Sciatic nerve (tissue), 2 donors: ENCODE measurements around the gene NNAT. TPM values are rescaled to one million over a fixed set of nuclear protein-coding genes. Genes with fewer than 3 reads are reported as not detected.

Experiments
- ATAC-seq: fragments of 200-7000 bp; cut with Tn5 transposase; one replicate; pipeline ENCODE4 v1.9.1; 2020; ENCODE audit warnings: mild to moderate bottlenecking, moderate library complexity
- DNase-seq: peaks from one replicate; pipeline ENCODE4 v3.0.0-alpha.2; 2020; ENCODE audit warnings: low spot score
- intact Hi-C: fragments of 100-400 bp; cut with DNase I; formaldehyde crosslinking; loops from one replicate; pipeline ENCODE4 v1.14.2; 2022
- total RNA-seq: library from RNA; stranded (reverse); fragmentation: NEBNext Ultra II Directional; extraction: Animal tissue kit (Norgen Biotek cat#: 25700); gene quantifications from one replicate; pipeline ENCODE4 v1.2.1, GENCODE V29; 2021
- donor health status: DM: no; HTN: no; CAD: no.
- donor health status: DM: no; HTN: no; CAD: no.

NNAT gene
- total RNA-seq, 1 donor from 2014 or later, result 2.1 TPM

GRCh38 chr20:37519508-37520418 is 1.3 kb upstream of the NNAT start:
- intact Hi-C loops, result no loop called here
- DNase-seq (no peak), ATAC-seq (peak; percentile 13)

GRCh38 chr20:37520419-37520955 is 563 bp upstream of the NNAT start:
- DNase-seq (no peak), ATAC-seq (no peak)
- intact Hi-C loops, result no loop called here

- no peak for DNase-seq
Observed at GRCh38 chr20:37522260-37523011, 1.4 kb downstream of the NNAT start.

GRCh38 chr20:37523012-37523391 is 2.0 kb downstream of the NNAT start:
- DNase-seq, result no peak
- intact Hi-C loops, result no loop called here
- ATAC-seq, result no peak

More at GRCh38 chr20:37522260-37523011, 1.4 kb downstream of the NNAT start:
- no peak for ATAC-seq
- intact Hi-C loops, result no loop called here

GRCh38 chr20:37523911-37524700 is 3.1 kb downstream of the NNAT start:
- no peak for ATAC-seq
- intact Hi-C loops, result no loop called here

GRCh38 chr20:37524859-37525708 is 4.0 kb downstream of the NNAT start:
- no peak for ATAC-seq
- intact Hi-C loops, result no loop called here
- DNase-seq, result peak; percentile 19

More at GRCh38 chr20:37523911-37524700, 3.1 kb downstream of the NNAT start:
- peak; percentile 40 for DNase-seq

GRCh38 chr20:37525810-37526209 is 4.8 kb downstream of the NNAT start:
- intact Hi-C loops, result no loop called here
- DNase-seq (peak; percentile 15), ATAC-seq (no peak)

GRCh38 chr20:37526238-37526838 is 5.3 kb downstream of the NNAT start:
- no peak for ATAC-seq
- intact Hi-C loops, result no loop called here
- peak; percentile 33 for DNase-seq

GRCh38 chr20:37526839-37527637 is 6.0 kb downstream of the NNAT start:
- ATAC-seq (peak; percentile 35), DNase-seq (peak; percentile 53)
- intact Hi-C loops, result no loop called here

GRCh38 chr20:37527638-37528445 is 6.8 kb downstream of the NNAT start, which contains the start of gene BLCAP:
Gene BLCAP, minus strand, starts transcription at chr20:37527876. Its CDS starts 8,702 bp downstream, at chr20:37519174.
- DNase-seq (peak; percentile 92), ATAC-seq (peak; percentile 96)
- intact Hi-C loops, result no loop called here

GRCh38 chr20:37528446-37529213 is 7.6 kb downstream of the NNAT start:
- intact Hi-C loops, result no loop called here
- DNase-seq (no peak), ATAC-seq (peak; percentile 3)

GRCh38 chr20:37529214-37529967 is 8.3 kb downstream of the NNAT start:
- DNase-seq (no peak), ATAC-seq (no peak)
- intact Hi-C loops, result no loop called here

- no peak for DNase-seq
- intact Hi-C loops, result loop anchor here (5.0 kb wide), 1 partner anchor 338 kb away; no protein-coding TSS in a partner anchor
- ATAC-seq, result no peak
Observed at GRCh38 chr20:37529968-37530600, 9.0 kb downstream of the NNAT start.

- intact Hi-C loops, result loop anchor here (5.0 kb wide), 1 partner anchor 338 kb away; no protein-coding TSS in a partner anchor
- ATAC-seq, result no peak
- no peak for DNase-seq
Observed at GRCh38 chr20:37530696-37531095, 9.6 kb downstream of the NNAT start.
